GM18858 (cell line): ENCODE data around the gene MAGI2.
"Not testable (repeated sequence)": the region's sequence is repeated elsewhere in the genome, so short reads cannot be mapped to it uniquely, and the experiment has no call there.

Experiments used
- ATAC-seq: cut with Tn5 transposase; IDR thresholded peaks from one replicate; pipeline ENCODE4 v1.9.1; 2021; ENCODE audit not compliant: unreplicated experiment

Gene MAGI2

GRCh38 chr7:78578686-78579085, 874.8 kb downstream of the MAGI2 start:
- no peak for ATAC-seq

- ATAC-seq, result not testable (repeated sequence)
Observed at GRCh38 chr7:78577174-78577952, 876.1 kb downstream of the MAGI2 start.

GRCh38 chr7:78576236-78576635, 877.2 kb downstream of the MAGI2 start:
- ATAC-seq, result no peak

GRCh38 chr7:78571292-78571691, 882.2 kb downstream of the MAGI2 start:
- ATAC-seq, result no peak

GRCh38 chr7:78568690-78569089, 884.8 kb downstream of the MAGI2 start:
- ATAC-seq, result no peak

- ATAC-seq, result no peak
Observed at GRCh38 chr7:78567836-78568235, 885.6 kb downstream of the MAGI2 start.

GRCh38 chr7:78565784-78566183, 887.7 kb downstream of the MAGI2 start:
- ATAC-seq, result no peak

- ATAC-seq, result no peak
Observed at GRCh38 chr7:78563191-78563590, 890.3 kb downstream of the MAGI2 start.

- ATAC-seq, result no peak
Observed at GRCh38 chr7:78562191-78562590, 891.3 kb downstream of the MAGI2 start.

- no peak for ATAC-seq
Observed at GRCh38 chr7:78558566-78558965, 894.9 kb downstream of the MAGI2 start.

GRCh38 chr7:78543976-78544375, 909.5 kb downstream of the MAGI2 start:
- ATAC-seq, result no peak

GRCh38 chr7:78542981-78543380, 910.5 kb downstream of the MAGI2 start:
- ATAC-seq, result no peak

GRCh38 chr7:78542541-78542940, 910.9 kb downstream of the MAGI2 start:
- ATAC-seq, result no peak

GRCh38 chr7:78539825-78540224, 913.6 kb downstream of the MAGI2 start:
- no peak for ATAC-seq

- no peak for ATAC-seq
Observed at GRCh38 chr7:78535655-78536054, 917.8 kb downstream of the MAGI2 start.

- no peak for ATAC-seq
Observed at GRCh38 chr7:78530351-78530750, 923.1 kb downstream of the MAGI2 start.

- no peak for ATAC-seq
Observed at GRCh38 chr7:78529392-78529791, 924.1 kb downstream of the MAGI2 start.

GRCh38 chr7:78528964-78529363, 924.5 kb downstream of the MAGI2 start:
- no peak for ATAC-seq

- ATAC-seq, result no peak
Observed at GRCh38 chr7:78523930-78524329, 929.5 kb downstream of the MAGI2 start.

GRCh38 chr7:78521961-78522360, 931.5 kb downstream of the MAGI2 start:
- ATAC-seq, result no peak

GRCh38 chr7:78516450-78516849, 937.0 kb downstream of the MAGI2 start:
- no peak for ATAC-seq

- ATAC-seq, result no peak
Observed at GRCh38 chr7:78514634-78515033, 938.8 kb downstream of the MAGI2 start.

- peak; percentile 59 for ATAC-seq
Observed at GRCh38 chr7:78510580-78511188, 942.8 kb downstream of the MAGI2 start.
